Measurements from ENCODE around the gene ACKR2. TPM values are rescaled to one million over a fixed set of nuclear protein-coding genes. Genes with fewer than 3 reads are reported as not detected.
A peak's percentile ranks its signal among the peaks of the same experiment; 100 is the strongest.

ACKR2 gene
- total RNA-seq, 6 experiments from 2014 or later, result 17.0 to 36.1 (median 23.0) TPM

DNA sequence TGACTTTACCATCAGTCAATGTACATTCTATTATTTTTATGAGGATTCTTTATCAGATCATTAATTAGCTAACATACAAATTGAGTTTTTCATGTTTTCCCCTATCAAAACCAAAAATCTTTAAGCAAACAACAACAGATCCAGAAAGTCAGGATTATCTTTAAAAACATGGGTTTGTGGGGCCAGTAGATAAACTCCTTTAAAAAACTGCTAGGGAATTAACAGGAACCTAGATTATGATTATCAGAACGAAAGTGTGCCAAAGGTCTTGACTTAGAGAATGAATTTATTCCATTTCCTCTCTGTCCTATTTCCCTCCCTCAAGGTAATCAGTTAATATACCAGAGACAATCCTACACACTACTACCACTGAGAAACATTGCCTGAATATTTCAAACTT is 23.0 kb upstream of the ACKR2 start:
- TF ChIP-seq POLR2A (IDR thresholded peaks at IDR 0.05) (no peak), CTCF (IDR thresholded peaks at IDR 0.05) (no peak)
- Histone ChIP-seq H3K36me3 (peaks cover 0 to 41% (median 16%) of the 10 kb centered on the region in 4 donors), H3K27me3 (no peaks in the 10 kb centered on the region), H3K4me1 (peaks cover 0 to 54% (median 15%) of the 10 kb centered on the region in 4 donors), H3K9me3 (no peaks in the 10 kb centered on the region), H3K4me3 (no peak overlapping the region), H3K27ac (peak overlapping the region in 1 of 3 donors; percentile 2)
- no peak for DNase-seq
- intact Hi-C loops (cut with DNase I), result no loop called here
- WGBS (ENCODE audit: insufficient coverage, low coverage, low lambda C conversion rate, missing lambda C conversion rate), result 27% methylated on average over 1 of the region's 1 CpG
- ATAC-seq, result peak in 2 of 4 donors; percentile 38 to 39

DNA sequence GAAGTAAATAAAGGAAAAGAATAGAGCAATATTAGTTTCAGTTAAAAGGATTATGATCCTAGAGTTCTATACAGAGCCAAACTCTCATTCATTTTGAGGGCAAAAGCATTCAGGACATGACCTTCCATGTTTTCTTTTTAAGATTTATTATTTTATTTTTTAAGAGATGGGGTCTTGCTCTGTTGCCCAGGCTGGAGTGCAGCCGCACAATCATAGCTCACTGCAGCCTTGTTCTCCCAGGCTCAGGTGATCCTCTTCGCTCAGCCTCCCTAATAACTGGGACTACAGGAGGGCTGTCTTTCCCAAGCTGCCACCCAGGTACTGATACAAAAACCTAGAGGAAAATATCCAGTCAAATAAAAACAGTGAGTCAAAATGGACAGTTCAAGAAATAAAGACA is 22.6 kb upstream of the ACKR2 start:
- H3K36me3 ChIP-seq, result peaks cover 0 to 45% (median 16%) of the 10 kb centered on the region in 4 donors
- ATAC-seq, result no peak
- no peak overlapping the region for H3K4me3 ChIP-seq
- TF ChIP-seq POLR2A (IDR thresholded peaks at IDR 0.05), result no peak
- no peak for TF ChIP-seq CTCF (IDR thresholded peaks at IDR 0.05)
- no peaks in the 10 kb centered on the region for H3K9me3 ChIP-seq
- H3K4me1 ChIP-seq, result peaks cover 0 to 50% (median 13%) of the 10 kb centered on the region in 4 donors
- no peaks in the 10 kb centered on the region for H3K27me3 ChIP-seq
- 100% methylated on average over 2 of the region's 2 CpGs for WGBS (ENCODE audit: insufficient coverage, low coverage, low lambda C conversion rate, missing lambda C conversion rate)
- no peak overlapping the region for H3K27ac ChIP-seq
- intact Hi-C loops (cut with DNase I), result no loop called here
- no peak for DNase-seq

- peaks cover 4 to 52% (median 16%) of the 10 kb centered on the region in 4 donors for H3K36me3 ChIP-seq
Measured at GRCh38 chr3:42790714-42791229, 18.5 kb upstream of the ACKR2 start.

GRCh38 chr3:42795621-42796181 is 13.5 kb upstream of the ACKR2 start:
- Histone ChIP-seq H3K27me3 (no peaks in the 10 kb centered on the region), H3K4me3 (no peak overlapping the region), H3K27ac (no peak overlapping the region), H3K4me1 (peaks cover 0 to 10% (median 3%) of the 10 kb centered on the region in 4 donors), H3K9me3 (no peaks in the 10 kb centered on the region), H3K36me3 (peaks cover 4 to 26% (median 8%) of the 10 kb centered on the region in 4 donors)
- DNase-seq (no peak), ATAC-seq (no peak)
- intact Hi-C loops (cut with DNase I), result no loop called here
- WGBS (ENCODE audit: insufficient coverage, low coverage, low lambda C conversion rate, missing lambda C conversion rate), result 80% methylated on average over 2 of the region's 2 CpGs
- TF ChIP-seq POLR2A (IDR thresholded peaks at IDR 0.05), result no peak
- TF ChIP-seq CTCF (IDR thresholded peaks at IDR 0.05), result no peak

More at GRCh38 chr3:42790714-42791229, 18.5 kb upstream of the ACKR2 start:
- Histone ChIP-seq H3K4me1 (peaks cover 0 to 18% (median 5%) of the 10 kb centered on the region in 4 donors), H3K27me3 (no peaks in the 10 kb centered on the region), H3K4me3 (no peak overlapping the region), H3K27ac (no peak overlapping the region), H3K9me3 (no peaks in the 10 kb centered on the region)
- TF ChIP-seq POLR2A (IDR thresholded peaks at IDR 0.05) (no peak), CTCF (IDR thresholded peaks at IDR 0.05) (no peak)
- DNase-seq (no peak), ATAC-seq (no peak)
- intact Hi-C loops (cut with DNase I), result no loop called here
- WGBS (ENCODE audit: insufficient coverage, low coverage, low lambda C conversion rate, missing lambda C conversion rate), result 71% methylated on average over 5 of the region's 6 CpGs
